IPS-20b (cell line): ENCODE measurements around the gene FGF9.

Experiments used
- H3K27ac ChIP-seq: one replicate; pipeline ENCODE4 v1.5.1; 2013; ENCODE audit warnings: low read length
- H3K27me3 ChIP-seq: 2 replicates; pipeline ENCODE4 v1.6.1; 2013; ENCODE audit warnings: mild to moderate bottlenecking, low read length, inconsistent platforms; ENCODE audit not compliant: insufficient read depth
- H3K36me3 ChIP-seq: 2 replicates; pipeline ENCODE4 v1.6.1; 2013; ENCODE audit warnings: low read depth, mild to moderate bottlenecking, inconsistent platforms, low read length, moderate library complexity; ENCODE audit not compliant: insufficient read depth
- H3K4me1 ChIP-seq: 2 replicates; pipeline ENCODE4 v1.6.1; 2013; ENCODE audit warnings: mild to moderate bottlenecking, control low read depth, inconsistent platforms, low read length, moderate library complexity; ENCODE audit not compliant: insufficient read depth
- H3K4me3 ChIP-seq: 2 replicates; pipeline ENCODE4 v1.5.1; 2013; ENCODE audit warnings: mild to moderate bottlenecking, low read length, inconsistent platforms
- H3K9ac ChIP-seq: 2 replicates; pipeline ENCODE4 v1.6.1; 2013; ENCODE audit warnings: low read depth, mild to moderate bottlenecking, inconsistent platforms, low read length, moderate library complexity
- H3K9me3 ChIP-seq: 2 replicates; pipeline ENCODE4 v1.6.1; 2013; ENCODE audit warnings: mild to moderate bottlenecking, low read depth, low read length, inconsistent platforms; ENCODE audit not compliant: insufficient read depth

FGF9 gene

DNA sequence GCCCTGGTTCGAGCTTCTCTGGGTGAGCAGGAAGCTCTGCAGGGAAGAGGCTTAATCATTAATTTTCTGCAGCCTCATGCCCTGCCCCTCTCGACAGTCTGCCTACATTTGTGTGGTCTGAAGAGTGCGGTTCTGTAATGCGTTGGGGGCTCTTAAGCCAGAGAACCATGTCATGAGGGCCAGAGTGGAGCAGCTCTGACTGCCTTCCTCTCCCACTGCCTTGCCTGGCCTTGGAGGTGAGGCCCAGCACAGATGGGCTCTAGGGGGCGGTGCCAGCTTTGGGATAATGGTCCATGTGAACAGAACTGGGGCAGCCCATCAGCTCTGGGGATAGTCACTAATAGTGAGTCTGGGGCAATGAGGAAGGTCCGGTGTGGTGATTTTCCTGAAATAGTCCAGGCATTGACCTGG lies 5.7 kb downstream of the FGF9 start:
- Histone ChIP-seq H3K4me1 (peaks cover 9% of the 10 kb centered on the region; the same call in 1 of the 2 replicates), H3K9ac (no peak overlapping the region), H3K4me3 (no peak overlapping the region), H3K27ac (no peak overlapping the region), H3K9me3 (no peaks in the 10 kb centered on the region; the same call in 1 of the 2 replicates), H3K27me3 (peaks cover 72% of the 10 kb centered on the region), H3K36me3 (no peaks in the 10 kb centered on the region)

DNA sequence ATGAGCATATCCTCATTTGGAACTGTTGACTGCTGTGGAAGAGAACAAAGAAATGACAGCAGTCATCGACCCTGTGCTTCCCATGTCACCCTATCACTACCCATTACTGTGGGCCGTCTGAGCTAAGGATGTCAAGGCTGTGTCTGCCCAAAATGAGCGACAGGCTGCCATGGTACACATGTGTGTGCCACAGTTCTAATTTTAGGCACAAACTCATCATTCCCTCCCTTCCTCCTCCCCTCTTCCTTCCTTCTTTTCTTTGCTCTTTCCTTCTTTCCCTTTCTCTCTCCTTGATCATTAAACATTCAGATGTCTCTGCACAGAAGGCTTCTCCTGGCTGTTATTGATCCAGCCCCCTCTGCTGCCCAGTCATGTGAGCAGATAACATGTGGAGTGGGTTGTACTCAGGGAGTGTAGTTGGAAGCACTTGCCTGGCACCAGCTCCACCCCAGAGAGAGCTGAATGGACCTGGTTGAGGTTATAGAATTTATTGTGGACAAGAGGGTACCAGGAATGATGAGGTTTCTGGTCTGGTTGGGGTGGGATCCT lies 6.3 kb downstream of the FGF9 start:
- no peak overlapping the region for H3K4me3 ChIP-seq
- H3K9ac ChIP-seq: no peak overlapping the region
- peaks cover 67% of the 10 kb centered on the region for H3K27me3 ChIP-seq
- peaks cover 5% of the 10 kb centered on the region; the same call in 1 of the 2 replicates for H3K4me1 ChIP-seq
- no peaks in the 10 kb centered on the region for H3K36me3 ChIP-seq
- no peaks in the 10 kb centered on the region; the same call in 1 of the 2 replicates for H3K9me3 ChIP-seq
- H3K27ac ChIP-seq: no peak overlapping the region

DNA sequence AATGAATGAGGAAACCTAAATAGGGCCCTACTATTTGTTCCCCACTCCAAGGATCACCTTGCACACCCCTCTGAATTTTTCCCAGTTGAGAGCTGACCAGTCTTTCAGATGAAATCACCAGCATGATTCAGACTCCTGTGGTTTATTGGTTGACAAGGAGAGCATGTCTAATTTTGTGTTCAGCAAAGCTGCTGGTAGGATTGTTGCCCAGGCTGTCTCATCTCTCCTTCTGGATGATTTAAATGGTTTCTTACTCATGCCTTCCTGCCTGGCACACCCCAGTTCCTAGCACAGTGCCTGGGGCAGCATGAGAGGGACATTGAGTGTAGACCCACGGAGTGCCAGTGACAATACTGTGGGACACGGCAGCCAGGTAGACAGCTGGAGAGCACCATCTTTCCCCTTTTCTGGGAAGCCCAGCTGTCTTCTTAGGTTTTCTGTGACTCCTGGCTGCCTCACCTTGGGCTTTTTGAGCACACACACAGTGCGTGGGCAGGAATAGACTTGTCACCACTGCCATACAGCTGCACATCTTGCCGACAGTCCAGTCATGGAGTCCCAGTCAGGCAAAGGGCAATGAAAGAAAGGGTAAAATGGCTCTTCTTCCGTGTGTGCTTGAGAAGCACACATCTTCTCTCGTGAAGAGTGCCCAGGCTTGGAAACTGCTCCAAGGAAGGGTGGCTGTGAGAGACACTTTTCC lies 12.3 kb downstream of the FGF9 start:
- Histone ChIP-seq H3K4me3 (no peak overlapping the region), H3K9ac (no peak overlapping the region), H3K4me1 (no peaks in the 10 kb centered on the region), H3K36me3 (no peaks in the 10 kb centered on the region), H3K9me3 (no peaks in the 10 kb centered on the region), H3K27ac (no peak overlapping the region), H3K27me3 (peaks cover 8% of the 10 kb centered on the region)

DNA sequence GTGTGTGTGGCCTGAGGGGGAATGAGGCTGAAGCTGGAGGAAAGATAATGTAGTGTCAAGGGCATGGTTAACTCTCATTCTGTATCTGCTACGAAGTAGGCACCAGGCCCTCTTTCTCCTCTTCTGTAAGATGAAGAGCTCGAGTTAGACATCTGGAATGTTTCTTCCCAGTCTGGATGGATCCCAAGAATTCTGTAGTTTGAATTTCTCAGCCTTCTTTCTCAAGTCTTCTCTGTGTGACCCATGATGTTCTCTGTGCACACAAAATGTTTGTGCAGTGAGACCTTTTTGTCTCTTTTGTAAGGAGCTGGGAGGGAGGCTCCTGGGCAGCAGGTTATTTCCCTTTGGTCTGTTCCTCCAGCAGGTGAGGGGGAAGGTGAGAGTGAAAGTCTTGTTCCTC lies 13.7 kb downstream of the FGF9 start:
- no peak overlapping the region for H3K4me3 ChIP-seq
- no peaks in the 10 kb centered on the region for H3K9me3 ChIP-seq
- H3K4me1 ChIP-seq: no peaks in the 10 kb centered on the region
- H3K27me3 ChIP-seq: no peaks in the 10 kb centered on the region
- H3K9ac ChIP-seq: no peak overlapping the region
- H3K36me3 ChIP-seq: no peaks in the 10 kb centered on the region
- no peak overlapping the region for H3K27ac ChIP-seq

DNA sequence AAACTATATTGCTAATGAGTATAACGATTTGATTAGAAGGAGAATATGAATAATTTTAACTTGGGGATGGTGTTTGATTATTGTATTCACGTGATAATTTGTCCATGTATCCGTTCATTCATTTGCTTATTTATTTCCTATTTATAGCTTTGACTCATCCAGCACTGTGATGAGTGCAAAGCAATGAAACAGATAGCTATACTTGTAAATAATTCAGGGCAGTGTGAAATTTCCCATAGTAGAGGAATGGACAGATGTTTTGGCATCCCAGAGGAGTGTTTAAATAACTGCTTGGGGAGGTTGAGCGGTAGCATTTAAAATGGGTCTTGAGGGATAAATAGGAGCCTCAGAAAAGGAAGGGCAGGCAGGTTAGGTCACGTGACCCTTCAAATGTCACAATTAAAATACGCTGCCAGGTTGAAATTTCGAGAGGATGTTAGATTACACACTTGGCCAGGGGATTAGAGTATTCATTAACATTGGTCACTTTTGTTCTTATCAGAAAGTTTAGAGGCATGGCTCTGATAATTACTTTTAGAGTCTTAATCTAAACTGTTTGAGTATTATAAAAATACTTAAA lies 14.7 kb downstream of the FGF9 start:
- Histone ChIP-seq H3K9me3 (no peaks in the 10 kb centered on the region), H3K4me3 (no peak overlapping the region), H3K4me1 (no peaks in the 10 kb centered on the region), H3K27ac (no peak overlapping the region), H3K9ac (no peak overlapping the region), H3K36me3 (no peaks in the 10 kb centered on the region), H3K27me3 (no peaks in the 10 kb centered on the region)

DNA sequence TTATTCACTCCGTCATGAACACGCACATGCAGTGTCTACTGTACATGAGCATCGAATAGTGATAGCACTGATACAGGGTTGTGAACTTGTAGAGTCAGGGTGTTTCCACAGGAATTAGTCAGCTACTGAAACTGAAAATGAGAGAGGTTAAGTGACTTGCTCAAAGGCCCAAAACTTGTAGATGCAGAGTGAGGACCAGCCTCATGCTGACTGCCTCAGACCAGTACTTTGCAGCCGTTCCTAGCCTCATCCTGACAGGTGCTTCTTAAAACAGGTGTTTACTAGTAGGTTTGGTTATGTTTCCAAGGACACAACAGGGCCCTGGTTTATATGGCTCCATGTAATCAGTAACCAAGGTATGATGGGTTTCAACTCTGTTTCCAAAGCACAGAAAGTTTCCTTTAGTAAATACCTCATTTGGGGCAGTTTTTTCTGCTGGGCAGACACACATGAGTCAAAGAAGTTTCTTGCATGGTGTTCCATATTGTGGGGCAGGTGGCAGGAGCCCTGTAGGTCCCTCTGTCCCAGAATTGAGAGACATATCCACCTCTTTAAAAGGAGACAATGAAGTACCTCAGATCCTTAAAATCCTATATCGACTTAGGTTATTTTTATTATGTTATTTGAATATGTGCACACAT lies 16.0 kb downstream of the FGF9 start:
- H3K4me1 ChIP-seq: no peaks in the 10 kb centered on the region
- no peaks in the 10 kb centered on the region for H3K36me3 ChIP-seq
- no peak overlapping the region for H3K9ac ChIP-seq
- H3K27ac ChIP-seq: no peak overlapping the region
- no peaks in the 10 kb centered on the region for H3K27me3 ChIP-seq
- no peak overlapping the region for H3K4me3 ChIP-seq
- no peaks in the 10 kb centered on the region for H3K9me3 ChIP-seq

DNA sequence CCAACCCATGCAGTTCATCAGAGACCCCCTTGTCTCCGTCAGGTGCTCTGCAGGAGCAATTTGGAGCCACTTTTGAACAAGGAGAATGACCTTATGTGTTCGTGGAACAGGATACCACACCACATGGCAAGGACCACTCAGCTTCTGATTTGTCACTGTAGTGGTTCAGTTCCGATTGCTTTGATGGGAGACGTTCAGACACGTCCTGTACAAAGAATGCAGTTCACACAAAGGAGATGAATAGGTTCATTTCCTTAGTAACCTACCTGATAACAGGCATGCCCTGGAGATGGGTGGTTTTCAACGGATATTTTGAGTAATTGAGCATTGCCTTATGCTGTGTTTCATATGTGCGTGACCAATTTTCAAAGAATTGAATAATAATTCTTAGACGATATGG lies 17.2 kb downstream of the FGF9 start:
- Histone ChIP-seq H3K9ac (no peak overlapping the region), H3K4me3 (no peak overlapping the region), H3K9me3 (no peaks in the 10 kb centered on the region), H3K4me1 (no peaks in the 10 kb centered on the region), H3K27me3 (no peaks in the 10 kb centered on the region), H3K36me3 (no peaks in the 10 kb centered on the region), H3K27ac (no peak overlapping the region)

DNA sequence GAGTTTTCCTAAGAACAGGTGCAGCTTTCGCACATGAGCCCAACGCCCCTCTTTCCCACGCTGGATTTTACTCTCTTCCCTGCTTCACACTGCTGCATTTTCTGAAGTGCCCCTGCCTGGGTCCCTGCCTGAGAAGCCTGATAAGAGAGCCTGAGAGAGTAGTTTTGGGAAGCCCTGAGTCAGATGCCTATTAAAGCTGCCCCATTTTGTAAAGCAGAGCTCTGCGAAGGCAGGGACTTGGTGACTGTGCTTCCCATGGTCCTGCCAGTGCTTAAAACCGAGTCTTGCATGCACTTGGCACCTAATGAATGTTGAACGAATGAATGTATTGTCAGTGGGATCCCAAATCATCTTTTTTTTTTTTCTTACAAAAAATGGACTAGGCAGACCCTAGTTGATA lies 18.2 kb downstream of the FGF9 start:
- H3K36me3 ChIP-seq: no peaks in the 10 kb centered on the region
- no peak overlapping the region for H3K4me3 ChIP-seq
- no peaks in the 10 kb centered on the region for H3K9me3 ChIP-seq
- H3K27ac ChIP-seq: no peak overlapping the region
- no peak overlapping the region for H3K9ac ChIP-seq
- H3K27me3 ChIP-seq: no peaks in the 10 kb centered on the region
- H3K4me1 ChIP-seq: no peaks in the 10 kb centered on the region

DNA sequence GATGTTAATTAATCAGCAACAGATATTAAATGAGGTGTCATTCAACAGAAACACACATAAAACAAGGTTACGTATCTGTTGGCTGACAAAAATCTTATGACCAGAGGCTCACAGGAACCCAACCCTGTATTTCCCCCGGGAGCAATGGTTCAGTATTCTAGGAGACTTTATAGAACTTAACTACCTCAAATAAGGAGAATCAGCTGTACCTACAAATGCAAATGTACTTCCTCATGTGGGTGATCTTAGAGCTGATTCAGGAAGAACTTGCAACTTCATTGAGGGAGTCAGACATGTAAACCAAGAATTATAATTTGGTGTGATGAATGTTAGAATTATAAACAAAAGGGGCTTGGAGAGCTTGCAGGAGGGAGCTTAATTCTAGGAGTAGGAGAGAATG lies 20.1 kb downstream of the FGF9 start:
- H3K9me3 ChIP-seq: no peaks in the 10 kb centered on the region
- no peak overlapping the region for H3K4me3 ChIP-seq
- H3K27me3 ChIP-seq: no peaks in the 10 kb centered on the region
- no peak overlapping the region for H3K27ac ChIP-seq
- H3K9ac ChIP-seq: no peak overlapping the region
- no peaks in the 10 kb centered on the region for H3K36me3 ChIP-seq
- no peaks in the 10 kb centered on the region for H3K4me1 ChIP-seq

DNA sequence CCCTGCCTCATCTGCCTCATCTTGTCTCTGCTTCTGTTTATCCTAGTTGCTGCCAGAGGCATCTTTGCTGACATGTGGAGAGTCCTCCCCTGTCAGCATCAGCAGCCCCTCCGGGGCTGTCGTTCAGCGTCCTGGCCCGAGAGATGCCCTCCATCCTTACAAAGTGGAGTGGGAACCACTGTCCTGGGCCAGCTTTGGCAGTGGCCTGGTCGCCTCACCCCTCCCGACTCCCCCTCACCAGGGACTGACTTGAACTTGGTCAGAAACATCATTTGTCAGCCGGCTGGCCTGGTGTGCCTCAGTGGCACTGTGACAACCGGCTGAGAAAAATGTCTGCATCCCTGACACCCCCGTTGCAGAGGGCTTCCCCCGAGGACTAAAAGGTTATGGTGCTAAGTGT lies 20.6 kb downstream of the FGF9 start:
- Histone ChIP-seq H3K27me3 (no peaks in the 10 kb centered on the region), H3K27ac (no peak overlapping the region), H3K9ac (no peak overlapping the region), H3K9me3 (no peaks in the 10 kb centered on the region), H3K4me1 (no peaks in the 10 kb centered on the region), H3K36me3 (no peaks in the 10 kb centered on the region), H3K4me3 (no peak overlapping the region)

DNA sequence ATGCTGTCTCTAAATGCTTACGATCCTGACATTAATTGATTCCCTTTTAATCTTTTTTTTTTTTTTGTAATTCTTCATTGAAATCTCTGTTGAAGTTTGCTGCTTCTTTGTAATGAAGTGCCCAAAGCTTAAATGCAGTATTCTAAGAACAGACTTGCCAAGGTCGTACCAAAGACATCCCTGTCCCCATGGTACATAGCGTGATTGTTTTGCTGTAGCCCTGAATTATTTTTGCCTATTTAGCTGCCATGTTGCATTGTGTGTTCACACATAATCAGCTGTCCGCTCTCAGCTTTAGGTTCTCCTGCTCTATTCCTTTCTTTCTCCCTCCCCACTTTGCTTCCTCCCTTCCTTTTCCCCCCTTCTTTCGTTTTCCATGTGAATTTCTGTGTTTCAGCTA lies 21.1 kb downstream of the FGF9 start:
- Histone ChIP-seq H3K9me3 (no peaks in the 10 kb centered on the region), H3K27me3 (no peaks in the 10 kb centered on the region), H3K27ac (no peak overlapping the region)

DNA sequence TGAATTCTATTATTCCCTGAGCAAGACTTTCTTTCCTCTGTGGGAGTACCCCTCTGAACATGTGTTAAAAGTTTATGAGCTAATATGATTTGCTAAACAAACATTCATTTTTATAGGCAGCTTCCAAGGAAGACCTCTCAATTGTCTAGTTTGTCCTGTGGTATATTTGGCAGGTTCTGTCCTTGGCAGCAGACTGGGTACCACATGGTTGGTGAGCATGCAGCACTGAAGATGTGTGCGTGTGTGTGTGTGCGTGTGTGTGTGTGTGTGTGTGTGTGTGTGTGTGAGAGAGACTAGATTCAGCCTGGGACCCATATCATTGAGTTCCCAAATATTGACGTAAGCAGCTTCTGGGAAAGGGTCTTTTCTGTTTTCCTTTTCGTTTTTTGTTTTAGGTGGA lies 24.0 kb downstream of the FGF9 start:
- Histone ChIP-seq H3K36me3 (no peaks in the 10 kb centered on the region), H3K9ac (no peak overlapping the region), H3K4me1 (peaks cover 5% of the 10 kb centered on the region; the same call in 1 of the 2 replicates), H3K27ac (no peak overlapping the region), H3K9me3 (no peaks in the 10 kb centered on the region), H3K4me3 (no peak overlapping the region), H3K27me3 (no peaks in the 10 kb centered on the region)

More for the DNA sequence above, 21.1 kb downstream of the FGF9 start:
- Histone ChIP-seq H3K36me3 (no peaks in the 10 kb centered on the region), H3K9ac (no peak overlapping the region), H3K4me1 (no peaks in the 10 kb centered on the region), H3K4me3 (no peak overlapping the region)
